HG03095 (cell line): ENCODE measurements around the gene MPL.

Experiments
- ATAC-seq: cut with Tn5 transposase; IDR thresholded peaks from one replicate; pipeline ENCODE4 v1.9.1; 2021; ENCODE audit warnings: moderate library complexity; ENCODE audit not compliant: unreplicated experiment

The MPL gene

GRCh38 chr1:43402089-43402865, 64.7 kb downstream of the MPL start:
- ATAC-seq = no peak
